Hematopoietic multipotent progenitor cell (in vitro differentiated cells): Measurements from ENCODE around the gene KCNJ4. TPM values are rescaled to one million over a fixed set of nuclear protein-coding genes. Genes with fewer than 3 reads are reported as not detected.

Source experiments
- DNase-seq, 3 donors: peaks; one replicate each; pipeline ENCODE4 v3.0.0-alpha.2; 2011 to 2015; ENCODE audit warnings: low read depth in 2 of 3, low spot score in 2 of 3
- total RNA-seq: library from RNA; depleted of rRNA; stranded (reverse); fragments of >200 nt; gene quantifications from one replicate; pipeline ENCODE4 v1.2.3, GENCODE V29; 2012

KCNJ4 gene
- total RNA-seq, 1 donor = 0.27 TPM

DNA sequence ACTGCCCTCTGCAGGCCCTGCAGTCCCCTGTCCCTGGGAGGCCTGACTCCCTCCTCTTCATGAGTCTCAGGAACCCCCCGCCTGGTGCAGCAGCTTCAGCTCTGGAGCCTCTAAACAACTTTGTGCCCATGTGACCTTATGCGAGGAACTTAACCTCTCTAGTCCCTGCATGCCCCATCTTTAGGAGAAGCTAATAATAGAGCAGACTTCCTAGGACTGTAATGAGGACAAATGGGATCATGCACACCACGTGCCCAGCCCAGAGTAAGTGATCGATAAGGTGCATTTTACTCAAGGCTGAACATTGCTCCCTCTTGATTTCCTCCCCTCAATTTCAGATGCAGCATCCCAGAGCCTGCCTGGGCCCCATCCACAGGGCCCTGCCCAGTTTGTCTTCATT lies 19.0 kb downstream of the KCNJ4 start:
- DNase-seq = no peak

DNA sequence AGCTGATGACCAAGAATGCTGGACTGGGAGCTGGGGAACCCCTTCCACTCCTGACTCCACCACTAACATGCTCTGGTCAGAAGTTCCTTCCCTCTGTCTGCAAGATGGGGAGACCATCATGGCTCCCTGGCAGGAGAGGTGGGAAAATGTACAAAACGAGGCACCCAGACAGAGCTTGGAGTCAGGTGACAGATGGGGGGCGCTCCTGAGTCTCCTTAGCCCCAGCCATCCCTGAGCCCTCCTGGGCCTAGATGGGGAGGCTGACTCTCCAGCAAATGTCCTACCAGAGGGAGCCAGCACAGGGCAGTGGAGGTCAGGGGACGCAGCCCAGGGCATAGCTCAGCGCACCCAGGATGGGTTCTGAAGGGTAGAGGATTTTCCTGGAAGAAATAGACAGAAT lies 20.0 kb downstream of the KCNJ4 start:
- DNase-seq = no peak

GRCh38 chr22:38433871-38434270 lies 21.1 kb downstream of the KCNJ4 start:
- no peak for DNase-seq

- no peak for DNase-seq
Observed at GRCh38 chr22:38432264-38432663, 22.7 kb downstream of the KCNJ4 start.

GRCh38 chr22:38431266-38432010 lies 23.6 kb downstream of the KCNJ4 start:
- no peak for DNase-seq

DNA sequence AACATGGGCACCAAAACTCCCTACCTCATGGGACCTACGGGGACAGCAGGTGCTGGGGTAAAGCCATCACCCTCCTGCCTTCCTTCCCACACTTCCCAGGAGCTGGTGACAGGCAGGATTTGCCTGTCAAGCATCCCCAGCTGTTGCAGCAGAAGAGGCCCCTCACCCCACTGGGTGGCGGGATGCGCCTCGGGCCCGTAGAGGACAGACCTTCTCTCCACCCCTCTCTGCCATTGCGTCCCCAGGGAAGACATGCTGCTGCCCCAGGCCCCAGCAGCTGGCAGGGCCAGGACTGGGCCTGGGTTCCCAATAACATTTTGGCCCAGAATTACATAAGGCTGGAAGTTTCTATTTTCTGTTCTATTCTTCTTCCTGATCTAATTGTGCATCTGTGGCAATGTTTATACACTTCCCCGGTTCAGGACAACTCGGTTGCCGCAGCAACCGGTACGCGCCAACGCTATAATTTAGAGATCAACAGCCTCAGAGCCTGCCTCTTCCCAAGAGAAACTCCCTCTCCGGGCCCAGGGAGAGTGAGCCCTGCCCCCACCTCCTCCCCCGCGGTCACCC lies 25.4 kb downstream of the KCNJ4 start:
- DNase-seq = peak in 1 of 3 donors; percentile 20

DNA sequence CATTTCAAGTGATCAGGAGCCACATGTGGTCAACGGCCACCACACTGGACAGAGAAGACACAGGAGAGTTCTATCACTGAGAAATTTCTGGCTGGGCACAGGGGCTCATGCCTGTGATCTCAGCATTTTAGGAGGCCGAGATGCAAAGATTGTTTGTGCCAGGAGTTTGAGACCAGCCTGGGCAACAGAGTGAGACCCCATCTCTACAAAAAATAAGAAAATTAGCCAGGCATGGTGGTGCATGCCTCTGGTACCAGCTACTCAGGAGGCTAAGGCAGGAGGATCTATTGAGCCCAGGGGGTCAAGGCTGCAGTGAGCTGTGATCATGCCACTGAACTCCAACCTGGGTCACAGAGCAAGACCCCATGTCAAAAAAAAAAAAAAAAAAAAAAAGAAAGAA lies 26.3 kb downstream of the KCNJ4 start:
- DNase-seq = no peak

DNA sequence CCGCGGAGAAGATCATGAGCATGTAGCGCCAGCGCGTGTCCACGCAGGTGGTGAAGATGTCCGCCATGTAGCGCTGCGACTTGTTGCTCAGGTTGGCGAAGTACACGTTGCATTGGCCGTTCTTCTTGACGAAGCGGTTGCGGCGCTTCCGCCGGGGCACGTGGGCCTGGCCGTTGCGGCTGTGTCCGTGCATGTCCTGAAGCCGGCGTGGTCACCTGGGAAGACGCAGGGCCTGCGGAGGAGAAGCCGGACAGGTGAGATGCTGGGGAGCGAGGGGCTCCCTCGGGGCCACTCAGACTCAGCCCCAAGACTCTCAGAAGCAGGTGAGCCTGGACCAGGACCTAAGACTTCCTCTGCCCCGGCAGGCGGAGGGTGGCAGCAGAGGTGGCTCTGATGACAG lies 27.1 kb downstream of the KCNJ4 start:
- no peak for DNase-seq

DNA sequence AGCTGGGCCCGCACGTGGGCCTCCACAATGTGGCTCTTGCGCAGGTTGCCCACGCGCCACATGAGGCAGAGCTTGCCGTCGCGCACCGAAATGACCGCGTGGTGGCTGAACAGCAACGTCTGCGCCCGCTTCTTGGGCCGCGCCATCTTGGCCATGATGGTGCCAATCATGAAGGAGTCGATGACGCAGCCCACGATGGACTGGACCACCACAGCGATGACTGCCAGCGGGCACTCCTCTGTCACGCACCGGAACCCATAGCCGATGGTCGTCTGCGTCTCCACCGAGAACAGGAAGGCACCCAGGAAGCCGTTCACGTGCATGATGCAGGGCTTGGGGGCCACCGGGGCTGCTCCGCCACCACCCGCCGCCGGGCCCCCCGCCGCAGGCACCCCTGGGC lies 27.5 kb downstream of the KCNJ4 start:
- no peak for DNase-seq

DNA sequence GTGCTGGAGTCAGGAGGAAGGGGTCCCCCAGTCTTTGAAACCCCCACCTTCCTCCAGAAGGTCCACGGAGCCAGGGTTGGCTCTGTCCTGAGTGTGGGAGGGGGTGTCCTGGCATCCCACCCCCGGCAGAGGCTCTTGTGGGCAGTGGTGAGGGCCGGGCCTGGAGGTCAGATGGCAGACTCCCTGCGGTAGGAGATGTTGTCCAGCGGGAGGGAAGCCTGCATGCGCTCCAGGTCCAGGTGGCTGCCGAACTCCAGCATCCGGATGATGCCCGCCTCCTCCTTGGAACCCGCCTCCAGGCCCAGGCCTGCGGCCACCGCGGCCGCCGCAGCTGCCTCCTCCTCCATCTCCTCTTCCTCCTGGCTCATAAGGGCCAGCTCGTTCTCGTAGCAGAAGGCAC lies 28.4 kb downstream of the KCNJ4 start:
- DNase-seq = no peak

GRCh38 chr22:38424525-38425080 lies 30.4 kb downstream of the KCNJ4 start:
- DNase-seq = no peak

GRCh38 chr22:38423512-38424503 lies 31.2 kb downstream of the KCNJ4 start:
- no peak for DNase-seq

DNA sequence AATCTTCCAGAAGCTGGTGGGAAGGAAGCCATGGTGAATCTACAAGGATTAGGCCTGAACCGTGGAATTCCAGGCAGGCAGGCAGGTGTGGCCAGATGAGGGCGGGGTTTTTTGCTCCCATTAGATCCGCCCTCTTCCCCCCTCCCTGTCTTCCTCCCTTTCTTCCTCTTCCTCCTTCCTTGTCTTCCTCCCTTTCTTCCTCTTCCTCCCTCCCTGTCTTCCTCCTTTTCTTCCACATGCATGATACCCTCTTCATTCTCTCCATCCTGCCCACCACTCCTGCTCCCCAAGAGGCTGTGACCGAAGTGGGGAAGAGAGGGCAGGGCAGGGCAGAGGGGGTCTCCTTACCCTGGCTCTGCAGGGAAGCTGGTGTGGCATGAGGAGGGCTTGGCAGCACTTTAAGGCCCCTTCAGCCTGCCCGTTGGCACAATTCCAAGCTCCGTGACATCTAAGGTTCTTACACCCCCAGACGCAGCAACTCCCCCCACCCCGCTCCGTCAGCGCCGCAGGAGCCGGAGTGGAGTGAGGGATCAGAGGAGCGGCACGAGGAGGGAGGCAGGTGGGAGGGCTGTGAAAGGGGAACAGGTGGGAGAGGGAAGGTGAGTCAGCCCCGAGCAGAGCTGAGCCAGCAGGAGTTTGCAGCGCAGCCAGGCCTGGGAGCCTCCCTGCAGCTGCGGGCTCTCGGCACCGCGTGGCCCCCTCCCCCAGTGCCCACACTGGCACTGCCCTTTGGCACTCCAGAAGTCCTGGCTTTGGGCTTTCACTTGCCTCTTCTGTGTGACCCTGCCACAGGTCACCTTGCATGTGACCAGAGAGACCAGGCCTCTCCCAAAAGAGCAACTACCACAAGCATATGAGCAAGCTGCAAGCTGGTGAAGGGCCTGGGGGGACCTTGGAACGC lies 32.1 kb downstream of the KCNJ4 start:
- DNase-seq = no peak

DNA sequence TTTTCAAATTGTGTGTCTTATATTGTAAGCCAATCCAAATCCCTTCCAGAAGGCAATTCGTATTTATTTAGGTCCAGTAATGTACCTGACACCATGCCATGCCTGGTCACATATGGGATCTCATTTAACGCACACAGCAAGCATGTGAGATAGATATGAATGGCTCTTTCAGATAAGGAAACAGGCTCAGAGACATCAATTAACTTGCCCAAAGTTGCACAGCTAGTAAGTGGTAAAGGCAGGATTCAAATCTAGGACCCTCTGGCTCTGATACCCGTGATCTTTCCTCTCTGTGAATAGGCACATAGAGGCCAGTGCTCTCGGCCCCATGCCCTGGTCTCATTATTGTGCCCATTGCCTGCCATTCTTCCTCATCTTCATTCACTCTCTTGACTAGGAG lies 34.3 kb downstream of the KCNJ4 start:
- no peak for DNase-seq

GRCh38 chr22:38419858-38420160 lies 35.2 kb downstream of the KCNJ4 start:
- no peak for DNase-seq

GRCh38 chr22:38419121-38419857 lies 35.7 kb downstream of the KCNJ4 start:
- no peak for DNase-seq

GRCh38 chr22:38418589-38418988 lies 36.4 kb downstream of the KCNJ4 start:
- DNase-seq = no peak

- DNase-seq = no peak
Observed at GRCh38 chr22:38417252-38418060, 37.5 kb downstream of the KCNJ4 start.
